ENCODE measurements around the gene EPHA4. TPM values are rescaled to one million over a fixed set of nuclear protein-coding genes. Genes with fewer than 3 reads are reported as not detected.

EPHA4 gene
- total and polyA plus RNA-seq, 4 donors, result 54.5 to 60.9 (median 57.2) TPM

GRCh38 chr2:221454459-221455105 is 117.5 kb downstream of the EPHA4 start:
- Histone ChIP-seq H3K9me3 (ENCODE audit: control insufficient read depth, insufficient read depth, low read length) (no peaks in the 10 kb centered on the region), H3K4me1 (ENCODE audit: control insufficient read depth, insufficient read depth, low read length) (no peaks in the 10 kb centered on the region), H3K4me3 (ENCODE audit: low read depth, low read length) (no peak overlapping the region), H3K27ac (ENCODE audit: low read depth, low read length) (no peak overlapping the region), H3K27me3 (ENCODE audit: control insufficient read depth, insufficient read depth, low read length) (no peaks in the 10 kb centered on the region), H3K36me3 (ENCODE audit: control insufficient read depth, insufficient read depth, low read length) (peaks cover 3% of the 10 kb centered on the region)
- no CpG with 5 or more reads among the region's 3 CpGs for WGBS (ENCODE audit: insufficient coverage)
- DNase-seq (ENCODE audit: low read depth in 4 of 6, low spot score in 6 of 6), result no peak

- Histone ChIP-seq H3K4me3 (ENCODE audit: low read depth, low read length) (no peak overlapping the region), H3K4me1 (ENCODE audit: control insufficient read depth, insufficient read depth, low read length) (no peaks in the 10 kb centered on the region), H3K9me3 (ENCODE audit: control insufficient read depth, insufficient read depth, low read length) (no peaks in the 10 kb centered on the region), H3K27ac (ENCODE audit: low read depth, low read length) (no peak overlapping the region), H3K27me3 (ENCODE audit: control insufficient read depth, insufficient read depth, low read length) (no peaks in the 10 kb centered on the region), H3K36me3 (ENCODE audit: control insufficient read depth, insufficient read depth, low read length) (peaks cover 3% of the 10 kb centered on the region)
- peak in 1 of 6 donors; percentile 72 for DNase-seq (ENCODE audit: low read depth in 4 of 6, low spot score in 6 of 6)
- WGBS (ENCODE audit: insufficient coverage), result 82% methylated on average over 7 of the region's 13 CpGs
Measured at GRCh38 chr2:221451862-221452788, 120.0 kb downstream of the EPHA4 start.

GRCh38 chr2:221450280-221450679 is 121.8 kb downstream of the EPHA4 start:
- H3K4me3 ChIP-seq (ENCODE audit: low read depth, low read length), result no peak overlapping the region
- no peak overlapping the region for H3K27ac ChIP-seq (ENCODE audit: low read depth, low read length)
- DNase-seq (ENCODE audit: low read depth in 4 of 6, low spot score in 6 of 6), result no peak
- no peaks in the 10 kb centered on the region for H3K9me3 ChIP-seq (ENCODE audit: control insufficient read depth, insufficient read depth, low read length)
- H3K4me1 ChIP-seq (ENCODE audit: control insufficient read depth, insufficient read depth, low read length), result no peaks in the 10 kb centered on the region
- H3K36me3 ChIP-seq (ENCODE audit: control insufficient read depth, insufficient read depth, low read length), result peaks cover 3% of the 10 kb centered on the region
- H3K27me3 ChIP-seq (ENCODE audit: control insufficient read depth, insufficient read depth, low read length), result no peaks in the 10 kb centered on the region
- WGBS (ENCODE audit: insufficient coverage), result no CpG with 5 or more reads among the region's 1 CpG

- Histone ChIP-seq H3K9me3 (ENCODE audit: control insufficient read depth, insufficient read depth, low read length) (no peaks in the 10 kb centered on the region), H3K4me3 (ENCODE audit: low read depth, low read length) (no peak overlapping the region), H3K4me1 (ENCODE audit: control insufficient read depth, insufficient read depth, low read length) (no peaks in the 10 kb centered on the region), H3K36me3 (ENCODE audit: control insufficient read depth, insufficient read depth, low read length) (peaks cover 3% of the 10 kb centered on the region), H3K27me3 (ENCODE audit: control insufficient read depth, insufficient read depth, low read length) (no peaks in the 10 kb centered on the region), H3K27ac (ENCODE audit: low read depth, low read length) (no peak overlapping the region)
- WGBS (ENCODE audit: insufficient coverage), result 78% methylated on average over 1 of the region's 4 CpGs
- no peak for DNase-seq (ENCODE audit: low read depth in 4 of 6, low spot score in 6 of 6)
Measured at GRCh38 chr2:221449406-221449805, 122.7 kb downstream of the EPHA4 start.

- no peak for DNase-seq (ENCODE audit: low read depth in 4 of 6, low spot score in 6 of 6)
- H3K27ac ChIP-seq (ENCODE audit: low read depth, low read length), result no peak overlapping the region
Measured at GRCh38 chr2:221448844-221449390, 123.2 kb downstream of the EPHA4 start.

GRCh38 chr2:221448057-221448843 is 123.9 kb downstream of the EPHA4 start:
- Histone ChIP-seq H3K4me1 (ENCODE audit: control insufficient read depth, insufficient read depth, low read length) (no peaks in the 10 kb centered on the region), H3K36me3 (ENCODE audit: control insufficient read depth, insufficient read depth, low read length) (no peaks in the 10 kb centered on the region), H3K9me3 (ENCODE audit: control insufficient read depth, insufficient read depth, low read length) (no peaks in the 10 kb centered on the region), H3K4me3 (ENCODE audit: low read depth, low read length) (no peak overlapping the region), H3K27me3 (ENCODE audit: control insufficient read depth, insufficient read depth, low read length) (no peaks in the 10 kb centered on the region), H3K27ac (ENCODE audit: low read depth, low read length) (no peak overlapping the region)
- 100% methylated on average over 1 of the region's 8 CpGs for WGBS (ENCODE audit: insufficient coverage)
- peak in 1 of 6 donors; percentile 75 for DNase-seq (ENCODE audit: low read depth in 4 of 6, low spot score in 6 of 6)

More at GRCh38 chr2:221448844-221449390, 123.2 kb downstream of the EPHA4 start:
- no peaks in the 10 kb centered on the region for H3K27me3 ChIP-seq (ENCODE audit: control insufficient read depth, insufficient read depth, low read length)
- no CpG with 5 or more reads among the region's 4 CpGs for WGBS (ENCODE audit: insufficient coverage)
- H3K36me3 ChIP-seq (ENCODE audit: control insufficient read depth, insufficient read depth, low read length), result peaks cover 2% of the 10 kb centered on the region
- no peaks in the 10 kb centered on the region for H3K4me1 ChIP-seq (ENCODE audit: control insufficient read depth, insufficient read depth, low read length)
- no peak overlapping the region for H3K4me3 ChIP-seq (ENCODE audit: low read depth, low read length)
- no peaks in the 10 kb centered on the region for H3K9me3 ChIP-seq (ENCODE audit: control insufficient read depth, insufficient read depth, low read length)

GRCh38 chr2:221447310-221447709 is 124.8 kb downstream of the EPHA4 start:
- 89% methylated on average over 4 of the region's 6 CpGs for WGBS (ENCODE audit: insufficient coverage)
- Histone ChIP-seq H3K9me3 (ENCODE audit: control insufficient read depth, insufficient read depth, low read length) (no peaks in the 10 kb centered on the region), H3K4me1 (ENCODE audit: control insufficient read depth, insufficient read depth, low read length) (no peaks in the 10 kb centered on the region), H3K36me3 (ENCODE audit: control insufficient read depth, insufficient read depth, low read length) (no peaks in the 10 kb centered on the region), H3K4me3 (ENCODE audit: low read depth, low read length) (no peak overlapping the region), H3K27me3 (ENCODE audit: control insufficient read depth, insufficient read depth, low read length) (no peaks in the 10 kb centered on the region), H3K27ac (ENCODE audit: low read depth, low read length) (no peak overlapping the region)
- no peak for DNase-seq (ENCODE audit: low read depth in 4 of 6, low spot score in 6 of 6)

- WGBS (ENCODE audit: insufficient coverage), result no CpG with 5 or more reads among the region's 2 CpGs
- Histone ChIP-seq H3K36me3 (ENCODE audit: control insufficient read depth, insufficient read depth, low read length) (peaks cover 5% of the 10 kb centered on the region), H3K27ac (ENCODE audit: low read depth, low read length) (no peak overlapping the region), H3K4me3 (ENCODE audit: low read depth, low read length) (no peak overlapping the region), H3K9me3 (ENCODE audit: control insufficient read depth, insufficient read depth, low read length) (no peaks in the 10 kb centered on the region), H3K4me1 (ENCODE audit: control insufficient read depth, insufficient read depth, low read length) (no peaks in the 10 kb centered on the region), H3K27me3 (ENCODE audit: control insufficient read depth, insufficient read depth, low read length) (no peaks in the 10 kb centered on the region)
- DNase-seq (ENCODE audit: low read depth in 4 of 6, low spot score in 6 of 6), result no peak
Measured at GRCh38 chr2:221446140-221446539, 126.0 kb downstream of the EPHA4 start.

- H3K27me3 ChIP-seq (ENCODE audit: control insufficient read depth, insufficient read depth, low read length), result no peaks in the 10 kb centered on the region
- no peaks in the 10 kb centered on the region for H3K4me1 ChIP-seq (ENCODE audit: control insufficient read depth, insufficient read depth, low read length)
- WGBS (ENCODE audit: insufficient coverage), result no CpG with 5 or more reads among the region's 2 CpGs
- no peak overlapping the region for H3K4me3 ChIP-seq (ENCODE audit: low read depth, low read length)
- H3K36me3 ChIP-seq (ENCODE audit: control insufficient read depth, insufficient read depth, low read length), result peaks cover 5% of the 10 kb centered on the region
- no peaks in the 10 kb centered on the region for H3K9me3 ChIP-seq (ENCODE audit: control insufficient read depth, insufficient read depth, low read length)
- no peak overlapping the region for H3K27ac ChIP-seq (ENCODE audit: low read depth, low read length)
- DNase-seq (ENCODE audit: low read depth in 4 of 6, low spot score in 6 of 6), result no peak
Measured at GRCh38 chr2:221444106-221444505, 128.0 kb downstream of the EPHA4 start.

Data from spinal cord (tissue), 10 donors.